Glutamatergic neuron (in vitro differentiated cells): ENCODE data around the gene NR3C2. TPM values are rescaled to one million over a fixed set of nuclear protein-coding genes. Genes with fewer than 3 reads are reported as not detected.

Experiments
- DNase-seq: peaks from one replicate; pipeline ENCODE4 v3.0.0; 2022
- H3K27ac Mint-ChIP-seq: one replicate; pipeline ENCODE4 v1.8.0; 2020; ENCODE audit warnings: mild to moderate bottlenecking, mixed read lengths, inconsistent platforms; ENCODE audit not compliant: unreplicated experiment
- H3K27me3 Mint-ChIP-seq: one replicate; pipeline ENCODE4 v1.8.0; 2020; ENCODE audit warnings: mild to moderate bottlenecking, moderate library complexity, mixed read lengths, inconsistent platforms; ENCODE audit not compliant: unreplicated experiment
- H3K36me3 Mint-ChIP-seq: one replicate; pipeline ENCODE4 v1.8.0; 2020; ENCODE audit warnings: mild to moderate bottlenecking, mixed read lengths, inconsistent platforms; ENCODE audit not compliant: unreplicated experiment
- H3K4me1 Mint-ChIP-seq: one replicate; pipeline ENCODE4 v1.8.0; 2020; ENCODE audit warnings: mild to moderate bottlenecking, low read depth, mixed read lengths, inconsistent platforms; ENCODE audit not compliant: unreplicated experiment
- H3K4me3 Mint-ChIP-seq: one replicate; pipeline ENCODE4 v1.8.0; 2020; ENCODE audit warnings: mild to moderate bottlenecking, mixed read lengths, inconsistent platforms; ENCODE audit not compliant: unreplicated experiment
- H3K9me3 Mint-ChIP-seq: one replicate; pipeline ENCODE4 v1.8.0; 2020; ENCODE audit warnings: mild to moderate bottlenecking, moderate library complexity, mixed read lengths, inconsistent platforms; ENCODE audit not compliant: unreplicated experiment
- total RNA-seq: library from RNA; stranded (reverse); fragmentation: NEBNext Ultra II Directional; extraction: Animal tissue kit (Norgen Biotek cat#: 25700); gene quantifications from one replicate; pipeline ENCODE4 v1.2.1, GENCODE V29; 2021; ENCODE audit not compliant: unreplicated experiment
- TF ChIP-seq, protein P1 (sequence below): fragments of 200-600 bp; sonication (generic); IDR thresholded peaks from one replicate; pipeline ENCODE4 v1.5.0; 2021; ENCODE audit not compliant: partially characterized antibody, unreplicated experiment

NR3C2 gene
- total RNA-seq, 1 donor from 2014 or later: 0.29 TPM

DNA sequence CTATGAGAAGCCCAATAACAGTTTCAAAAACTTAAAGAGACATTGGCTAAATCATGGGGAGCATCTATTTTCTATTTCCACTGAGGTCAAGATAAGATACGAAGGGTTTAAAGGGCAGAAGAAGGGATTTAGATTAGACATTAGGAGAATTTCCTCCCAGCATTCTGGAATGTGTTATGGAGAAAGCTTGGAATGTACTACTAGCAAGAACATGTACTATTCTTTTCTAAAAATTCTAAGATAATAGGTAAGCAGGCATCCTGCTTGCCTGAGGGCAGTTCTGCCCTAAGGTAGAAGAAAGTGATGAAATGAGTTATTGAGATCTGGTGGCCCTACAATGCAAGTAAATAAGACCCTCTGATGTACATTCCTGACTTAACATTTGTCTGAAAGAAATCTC, 279.2 kb downstream of the NR3C2 start:
- H3K36me3 Mint-ChIP-seq: no peaks in the 10 kb centered on the region
- H3K27ac Mint-ChIP-seq: no peak overlapping the region
- DNase-seq: no peak
- no peak overlapping the region for H3K4me3 Mint-ChIP-seq
- no peaks in the 10 kb centered on the region for H3K27me3 Mint-ChIP-seq
- no peaks in the 10 kb centered on the region for H3K9me3 Mint-ChIP-seq
- TF ChIP-seq, protein P1, sequence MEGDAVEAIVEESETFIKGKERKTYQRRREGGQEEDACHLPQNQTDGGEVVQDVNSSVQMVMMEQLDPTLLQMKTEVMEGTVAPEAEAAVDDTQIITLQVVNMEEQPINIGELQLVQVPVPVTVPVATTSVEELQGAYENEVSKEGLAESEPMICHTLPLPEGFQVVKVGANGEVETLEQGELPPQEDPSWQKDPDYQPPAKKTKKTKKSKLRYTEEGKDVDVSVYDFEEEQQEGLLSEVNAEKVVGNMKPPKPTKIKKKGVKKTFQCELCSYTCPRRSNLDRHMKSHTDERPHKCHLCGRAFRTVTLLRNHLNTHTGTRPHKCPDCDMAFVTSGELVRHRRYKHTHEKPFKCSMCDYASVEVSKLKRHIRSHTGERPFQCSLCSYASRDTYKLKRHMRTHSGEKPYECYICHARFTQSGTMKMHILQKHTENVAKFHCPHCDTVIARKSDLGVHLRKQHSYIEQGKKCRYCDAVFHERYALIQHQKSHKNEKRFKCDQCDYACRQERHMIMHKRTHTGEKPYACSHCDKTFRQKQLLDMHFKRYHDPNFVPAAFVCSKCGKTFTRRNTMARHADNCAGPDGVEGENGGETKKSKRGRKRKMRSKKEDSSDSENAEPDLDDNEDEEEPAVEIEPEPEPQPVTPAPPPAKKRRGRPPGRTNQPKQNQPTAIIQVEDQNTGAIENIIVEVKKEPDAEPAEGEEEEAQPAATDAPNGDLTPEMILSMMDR: no peak
- no peaks in the 10 kb centered on the region for H3K4me1 Mint-ChIP-seq

DNA sequence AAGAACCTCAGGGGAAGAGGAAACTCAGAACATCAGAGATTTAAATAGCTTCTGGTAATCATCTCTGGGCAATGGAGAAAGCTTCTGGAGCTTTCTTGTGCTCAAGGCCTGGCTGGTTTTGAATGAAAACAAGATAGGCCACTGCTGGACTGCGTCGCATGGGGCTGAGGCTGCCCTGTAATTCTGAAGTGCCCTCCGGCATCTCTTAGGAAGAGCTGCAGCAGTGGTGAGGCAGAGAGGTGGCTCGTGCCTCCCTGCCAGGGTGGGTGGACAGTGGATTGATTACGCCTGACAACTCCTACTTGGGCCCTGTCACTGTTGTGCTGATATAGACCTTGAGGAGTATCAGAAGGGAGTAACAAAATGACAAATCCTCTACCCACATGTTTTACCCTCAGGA, 279.7 kb downstream of the NR3C2 start:
- no peaks in the 10 kb centered on the region for H3K9me3 Mint-ChIP-seq
- H3K4me3 Mint-ChIP-seq: no peak overlapping the region
- TF ChIP-seq, protein P1: no peak
- H3K27me3 Mint-ChIP-seq: no peaks in the 10 kb centered on the region
- no peak overlapping the region for H3K27ac Mint-ChIP-seq
- DNase-seq: no peak
- no peaks in the 10 kb centered on the region for H3K4me1 Mint-ChIP-seq
- H3K36me3 Mint-ChIP-seq: no peaks in the 10 kb centered on the region

- H3K4me1 Mint-ChIP-seq: no peaks in the 10 kb centered on the region
- no peaks in the 10 kb centered on the region for H3K9me3 Mint-ChIP-seq
- H3K27me3 Mint-ChIP-seq: no peaks in the 10 kb centered on the region
These were observed 280.6 kb downstream of the NR3C2 start for GRCh38 chr4:148161601-148162000.

GRCh38 chr4:148159793-148160192, 282.4 kb downstream of the NR3C2 start:
- Mint-ChIP-seq H3K4me1 (no peaks in the 10 kb centered on the region), H3K27me3 (no peaks in the 10 kb centered on the region), H3K27ac (no peak overlapping the region), H3K4me3 (no peak overlapping the region), H3K9me3 (peaks cover 2% of the 10 kb centered on the region), H3K36me3 (no peaks in the 10 kb centered on the region)
- TF ChIP-seq, protein P1: no peak
- no peak for DNase-seq

More at GRCh38 chr4:148161601-148162000, 280.6 kb downstream of the NR3C2 start:
- no peak overlapping the region for H3K27ac Mint-ChIP-seq
- H3K36me3 Mint-ChIP-seq: no peaks in the 10 kb centered on the region
- DNase-seq: no peak
- TF ChIP-seq, protein P1: no peak
- no peak overlapping the region for H3K4me3 Mint-ChIP-seq

GRCh38 chr4:148154769-148155168, 287.4 kb downstream of the NR3C2 start:
- Mint-ChIP-seq H3K27me3 (no peaks in the 10 kb centered on the region), H3K9me3 (peaks cover 2% of the 10 kb centered on the region), H3K4me3 (no peak overlapping the region), H3K36me3 (no peaks in the 10 kb centered on the region), H3K27ac (no peak overlapping the region), H3K4me1 (no peaks in the 10 kb centered on the region)
- TF ChIP-seq, protein P1: no peak
- DNase-seq: no peak
